ENCODE measurements around the gene CAST.

DNA sequence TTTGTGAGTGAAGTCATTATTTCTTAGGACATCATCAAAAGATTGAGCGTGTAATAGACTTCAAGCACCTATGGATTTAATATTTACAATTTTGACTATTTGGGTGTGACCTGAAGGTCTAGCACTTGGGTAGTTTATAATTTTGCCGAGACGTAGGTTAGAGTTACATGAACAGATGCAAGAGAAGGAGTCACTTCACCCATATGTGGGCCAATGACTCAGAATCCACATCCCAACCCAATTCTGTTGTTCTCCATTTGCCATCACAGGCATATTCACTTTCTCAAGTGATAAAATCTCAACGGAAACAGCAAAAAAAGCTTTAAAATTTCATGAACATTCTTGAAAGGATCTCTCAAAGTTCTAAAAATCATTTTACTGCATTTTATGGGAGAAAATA lies 157.6 kb downstream of the CAST start:
- TF ChIP-seq, protein P1, sequence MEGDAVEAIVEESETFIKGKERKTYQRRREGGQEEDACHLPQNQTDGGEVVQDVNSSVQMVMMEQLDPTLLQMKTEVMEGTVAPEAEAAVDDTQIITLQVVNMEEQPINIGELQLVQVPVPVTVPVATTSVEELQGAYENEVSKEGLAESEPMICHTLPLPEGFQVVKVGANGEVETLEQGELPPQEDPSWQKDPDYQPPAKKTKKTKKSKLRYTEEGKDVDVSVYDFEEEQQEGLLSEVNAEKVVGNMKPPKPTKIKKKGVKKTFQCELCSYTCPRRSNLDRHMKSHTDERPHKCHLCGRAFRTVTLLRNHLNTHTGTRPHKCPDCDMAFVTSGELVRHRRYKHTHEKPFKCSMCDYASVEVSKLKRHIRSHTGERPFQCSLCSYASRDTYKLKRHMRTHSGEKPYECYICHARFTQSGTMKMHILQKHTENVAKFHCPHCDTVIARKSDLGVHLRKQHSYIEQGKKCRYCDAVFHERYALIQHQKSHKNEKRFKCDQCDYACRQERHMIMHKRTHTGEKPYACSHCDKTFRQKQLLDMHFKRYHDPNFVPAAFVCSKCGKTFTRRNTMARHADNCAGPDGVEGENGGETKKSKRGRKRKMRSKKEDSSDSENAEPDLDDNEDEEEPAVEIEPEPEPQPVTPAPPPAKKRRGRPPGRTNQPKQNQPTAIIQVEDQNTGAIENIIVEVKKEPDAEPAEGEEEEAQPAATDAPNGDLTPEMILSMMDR (IDR thresholded peaks at IDR 0.05; ENCODE audit: insufficient read depth, low read depth, low read length): no peak
- TF ChIP-seq EZH2 (IDR thresholded peaks at IDR 0.05; ENCODE audit: insufficient read depth, low read length): no peak

Data from astrocyte (in vitro differentiated cells and primary cell).